GM11168 (cell line): ENCODE measurements around the gene NRXN3.

ENCODE experiments used
- in situ Hi-C: fragments of 300-500 bp; cut with MboI; formaldehyde crosslinking; loops from one replicate; pipeline ENCODE4 v1.12.0; 2022; ENCODE audit warnings: low sequenced_read_pairs; ENCODE audit not compliant: unreplicated experiment

The NRXN3 gene

GRCh38 chr14:79899610-79900009 is 1729.4 kb downstream of the NRXN3 start:
- in situ Hi-C loops: no loop called here

- in situ Hi-C loops: no loop called here
Measured at GRCh38 chr14:79904497-79904896, 1734.3 kb downstream of the NRXN3 start.

DNA sequence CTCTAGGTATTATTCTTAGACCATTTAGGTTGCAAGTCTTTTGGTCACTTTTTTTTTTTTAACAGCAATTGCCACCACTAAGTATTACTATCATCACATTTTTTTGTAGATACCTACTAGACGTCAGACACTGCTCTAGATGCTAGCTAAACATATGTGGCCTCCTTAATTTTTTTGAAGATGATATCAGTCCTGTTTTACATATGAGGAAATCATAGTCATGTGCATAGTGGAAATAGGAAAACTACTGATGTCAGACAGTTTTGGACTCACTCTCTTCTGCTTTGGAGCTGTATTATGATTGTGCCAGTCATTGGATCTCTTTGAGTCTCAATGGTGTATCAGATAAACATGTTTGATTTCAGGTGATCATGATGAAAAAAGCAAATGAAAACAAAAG is 1736.8 kb downstream of the NRXN3 start:
- in situ Hi-C loops: no loop called here

DNA sequence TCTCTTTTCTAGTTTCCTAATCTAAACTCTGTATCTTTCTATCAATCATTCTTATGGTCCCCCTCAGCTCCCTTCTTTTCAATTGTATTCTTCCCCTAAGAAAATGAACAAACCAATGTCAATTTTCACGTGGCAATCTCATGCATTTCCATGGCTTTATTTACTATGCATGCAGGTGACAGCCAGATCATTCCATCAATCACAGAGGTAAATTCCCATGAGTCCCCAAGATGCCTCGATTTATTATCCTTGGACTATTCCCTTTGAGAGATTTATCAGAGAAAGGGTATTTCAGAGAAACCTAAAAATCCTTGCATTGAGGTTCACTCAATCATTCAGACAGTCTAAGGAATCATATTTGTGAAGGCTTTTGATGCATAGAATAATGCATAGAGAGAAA is 1739.9 kb downstream of the NRXN3 start:
- in situ Hi-C loops: no loop called here

DNA sequence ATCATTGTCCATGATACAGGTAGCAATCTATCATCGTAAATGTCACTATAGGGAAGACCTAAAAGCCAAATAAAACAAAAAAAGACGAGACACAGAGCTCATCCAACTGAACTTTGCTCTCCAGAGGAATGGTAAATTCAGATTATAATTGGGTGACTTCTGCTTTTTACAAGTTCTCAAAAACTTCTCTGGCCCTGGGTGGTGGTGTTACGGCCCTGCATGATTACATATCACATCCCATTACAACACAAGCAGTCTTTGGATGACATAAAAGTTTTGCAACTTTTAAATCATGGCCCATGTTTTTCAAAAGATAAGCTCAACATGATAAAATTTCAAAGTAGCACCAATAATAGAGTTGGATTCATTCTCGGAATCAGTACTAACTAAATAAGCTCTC is 1741.6 kb downstream of the NRXN3 start:
- in situ Hi-C loops: no loop called here

DNA sequence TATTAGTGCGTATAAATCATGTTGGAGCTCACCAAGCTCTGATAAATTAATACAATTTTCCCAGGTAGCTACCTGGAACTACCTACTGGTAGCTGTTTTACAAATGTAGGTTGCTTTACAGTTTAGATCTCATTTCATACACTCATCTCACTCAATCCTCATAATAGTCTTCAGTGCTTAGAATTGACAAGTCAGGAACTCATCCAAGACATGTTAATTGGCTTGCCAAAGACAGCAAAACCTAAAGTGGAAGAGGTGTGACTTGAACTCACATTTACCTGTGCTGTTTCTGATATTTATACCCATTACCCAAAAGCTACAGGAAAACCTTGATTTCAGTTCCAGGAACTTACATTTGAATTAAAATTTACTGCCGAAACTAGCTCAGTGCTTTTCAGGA is 1744.4 kb downstream of the NRXN3 start:
- in situ Hi-C loops: no loop called here

DNA sequence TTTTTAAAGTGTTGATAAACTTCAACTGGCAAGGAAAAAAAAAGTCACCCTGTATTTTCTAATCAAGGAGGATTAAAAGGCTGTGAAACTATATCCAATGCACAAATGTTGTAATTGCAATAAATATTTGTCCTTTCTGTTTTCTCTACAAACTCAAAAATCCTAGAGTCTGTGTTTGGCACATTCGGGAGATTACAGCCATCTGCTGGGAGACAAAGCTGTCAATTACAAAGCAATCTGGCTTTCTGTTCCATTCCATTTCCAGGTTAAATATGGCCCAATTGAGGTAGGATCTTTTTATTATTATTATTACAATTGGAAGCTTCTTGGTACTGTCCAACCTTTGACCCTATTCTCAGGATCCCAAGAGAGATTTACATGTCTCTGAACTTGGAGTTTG is 1745.2 kb downstream of the NRXN3 start:
- in situ Hi-C loops: no loop called here

GRCh38 chr14:79916281-79916680 is 1746.1 kb downstream of the NRXN3 start:
- in situ Hi-C loops: no loop called here

- in situ Hi-C loops: no loop called here
Measured at GRCh38 chr14:79916892-79917291, 1746.7 kb downstream of the NRXN3 start.
